GM19025 (cell line): ENCODE data around the gene SLC7A14.

Experiments
- ATAC-seq: cut with Tn5 transposase; IDR thresholded peaks from one replicate; pipeline ENCODE4 v1.9.1; 2021; ENCODE audit warnings: mild to moderate bottlenecking, low read depth, moderate library complexity; ENCODE audit not compliant: unreplicated experiment

Gene SLC7A14

GRCh38 chr3:170542704-170543103 is 43.2 kb downstream of the SLC7A14 start:
- no peak for ATAC-seq

- ATAC-seq = no peak
These were observed 46.0 kb downstream of the SLC7A14 start for GRCh38 chr3:170539897-170540296.

- no peak for ATAC-seq
These were observed 49.2 kb downstream of the SLC7A14 start for GRCh38 chr3:170536712-170537111.

GRCh38 chr3:170534227-170534626 is 51.6 kb downstream of the SLC7A14 start:
- ATAC-seq = no peak

GRCh38 chr3:170532573-170532972 is 53.3 kb downstream of the SLC7A14 start:
- no peak for ATAC-seq

GRCh38 chr3:170531657-170532335 is 54.1 kb downstream of the SLC7A14 start:
- ATAC-seq = no peak

- ATAC-seq = no peak
These were observed 54.8 kb downstream of the SLC7A14 start for GRCh38 chr3:170531054-170531453.

GRCh38 chr3:170529912-170530311 is 56.0 kb downstream of the SLC7A14 start:
- no peak for ATAC-seq

GRCh38 chr3:170529346-170529745 is 56.5 kb downstream of the SLC7A14 start:
- no peak for ATAC-seq

GRCh38 chr3:170528726-170529125 is 57.1 kb downstream of the SLC7A14 start:
- no peak for ATAC-seq

GRCh38 chr3:170524073-170524472 is 61.8 kb downstream of the SLC7A14 start:
- ATAC-seq = no peak

GRCh38 chr3:170523248-170523647 is 62.6 kb downstream of the SLC7A14 start:
- ATAC-seq = no peak

GRCh38 chr3:170522201-170522600 is 63.7 kb downstream of the SLC7A14 start:
- no peak for ATAC-seq

- ATAC-seq = no peak
These were observed 64.9 kb downstream of the SLC7A14 start for GRCh38 chr3:170520996-170521395.

GRCh38 chr3:170517242-170517945 is 68.5 kb downstream of the SLC7A14 start:
- ATAC-seq = no peak

- ATAC-seq = no peak
These were observed 72.2 kb downstream of the SLC7A14 start for GRCh38 chr3:170513642-170514041.

GRCh38 chr3:170511371-170511770 is 74.5 kb downstream of the SLC7A14 start:
- no peak for ATAC-seq

- ATAC-seq = no peak
These were observed 77.0 kb downstream of the SLC7A14 start for GRCh38 chr3:170508839-170509238.

- no peak for ATAC-seq
These were observed 77.6 kb downstream of the SLC7A14 start for GRCh38 chr3:170508291-170508690.

- ATAC-seq = no peak
These were observed 78.8 kb downstream of the SLC7A14 start for GRCh38 chr3:170507063-170507462.

- ATAC-seq = no peak
These were observed 79.3 kb downstream of the SLC7A14 start for GRCh38 chr3:170506556-170506955.

GRCh38 chr3:170502297-170502696 is 83.6 kb downstream of the SLC7A14 start:
- no peak for ATAC-seq
